ENCODE measurements around the gene CBX4. TPM values are rescaled to one million over a fixed set of nuclear protein-coding genes. Genes with fewer than 3 reads are reported as not detected.

The CBX4 gene
- total RNA-seq, 1 experiment from 2014 or later: 6.2 TPM

- H3K4me2 ChIP-seq (ENCODE audit: insufficient read depth, insufficient read length, low read length): no peak overlapping the region
Observed at GRCh38 chr17:79802736-79803420, 36.4 kb downstream of the CBX4 start.

More at GRCh38 chr17:79802736-79803420, 36.4 kb downstream of the CBX4 start:
- Mint-ChIP-seq H3K4me1 (peaks cover 42 to 59% of the 10 kb centered on the region in 2 experiments), H3K9me3 (peaks cover 11 to 18% of the 10 kb centered on the region in 2 experiments), H3K4me3 (no peak overlapping the region), H3K27me3 (ENCODE audit: low read depth) (peaks cover 100% of the 10 kb centered on the region), H3K36me3 (ENCODE audit: insufficient read depth in 1 of 3, low read depth in 3 of 3) (peaks cover 0 to 1% (median 0%) of the 10 kb centered on the region in 3 experiments; a peak in 2 of 7 replicates), H3K27ac (no peak overlapping the region)
- no peak overlapping the region for H3K23ac ChIP-seq (ENCODE audit: insufficient read length, low read depth, low read length)
- no peak overlapping the region for H3T11ph ChIP-seq (ENCODE audit: low read length)
- H3K14ac ChIP-seq (ENCODE audit: insufficient read depth, low read length): no peak overlapping the region
- no peaks in the 10 kb centered on the region for H3K9me3 ChIP-seq (ENCODE audit: control insufficient read depth, low read depth, low read length)
- H2BK12ac ChIP-seq (ENCODE audit: insufficient read length, low read depth, low read length): no peak overlapping the region
- no peak overlapping the region for H4K91ac ChIP-seq (ENCODE audit: insufficient read length, low read depth, low read length)
- H2AFZ ChIP-seq (ENCODE audit: low read length): no peak overlapping the region
- H4K20me1 ChIP-seq (ENCODE audit: control insufficient read depth, insufficient read depth, insufficient read length): no peaks in the 10 kb centered on the region
- H3K18ac ChIP-seq (ENCODE audit: insufficient read length, low read depth, low read length): no peak overlapping the region
- H3K23me2 ChIP-seq (ENCODE audit: insufficient read length, low read depth, low read length, poor library complexity, severe bottlenecking): peaks cover 3% of the 10 kb centered on the region
- no peak overlapping the region for H2AK5ac ChIP-seq (ENCODE audit: insufficient read length, low read length)
- no peak overlapping the region for H3K9ac ChIP-seq (ENCODE audit: extremely low read depth, insufficient read length, low read length)
- H2BK20ac ChIP-seq (ENCODE audit: low read depth, low read length, poor library complexity, severe bottlenecking): no peak overlapping the region
- WGBS (ENCODE audit: extremely low coverage, insufficient read length, low lambda C conversion rate): no CpG with 5 or more reads among the region's 57 CpGs
- H2BK15ac ChIP-seq (ENCODE audit: low read depth, low read length): no peak overlapping the region
- H3K79me1 ChIP-seq (ENCODE audit: insufficient read depth, low read depth, low read length, poor library complexity, severe bottlenecking): no peaks in the 10 kb centered on the region
- H3K79me2 ChIP-seq (ENCODE audit: insufficient read depth, low read length): no peaks in the 10 kb centered on the region
- peaks cover 92% of the 10 kb centered on the region for H3K27me3 ChIP-seq (ENCODE audit: insufficient read depth, low read length)
- no peak overlapping the region for H3K56ac ChIP-seq (ENCODE audit: insufficient read length, low read depth, low read length)
- H3K4ac ChIP-seq (ENCODE audit: low read depth, low read length): no peak overlapping the region
- no peak overlapping the region for H3K27ac ChIP-seq (ENCODE audit: insufficient read length, low read depth, low read length)
- no peak overlapping the region for H4K5ac ChIP-seq (ENCODE audit: insufficient read length, low read depth, low read length)
- peak; percentile 77 for DNase-seq
- no peak overlapping the region for H4K8ac ChIP-seq (replicated peaks; ENCODE audit: insufficient read length, low read depth, low read length)
- H3K4me1 ChIP-seq (ENCODE audit: insufficient read depth, low read length): no peaks in the 10 kb centered on the region; the same call in 1 of the 2 replicates
- H2BK120ac ChIP-seq (ENCODE audit: low read depth, low read length, poor library complexity, severe bottlenecking): no peak overlapping the region
- no peak overlapping the region for H2BK5ac ChIP-seq (ENCODE audit: insufficient read length, low read length)
- TF ChIP-seq, protein P1, sequence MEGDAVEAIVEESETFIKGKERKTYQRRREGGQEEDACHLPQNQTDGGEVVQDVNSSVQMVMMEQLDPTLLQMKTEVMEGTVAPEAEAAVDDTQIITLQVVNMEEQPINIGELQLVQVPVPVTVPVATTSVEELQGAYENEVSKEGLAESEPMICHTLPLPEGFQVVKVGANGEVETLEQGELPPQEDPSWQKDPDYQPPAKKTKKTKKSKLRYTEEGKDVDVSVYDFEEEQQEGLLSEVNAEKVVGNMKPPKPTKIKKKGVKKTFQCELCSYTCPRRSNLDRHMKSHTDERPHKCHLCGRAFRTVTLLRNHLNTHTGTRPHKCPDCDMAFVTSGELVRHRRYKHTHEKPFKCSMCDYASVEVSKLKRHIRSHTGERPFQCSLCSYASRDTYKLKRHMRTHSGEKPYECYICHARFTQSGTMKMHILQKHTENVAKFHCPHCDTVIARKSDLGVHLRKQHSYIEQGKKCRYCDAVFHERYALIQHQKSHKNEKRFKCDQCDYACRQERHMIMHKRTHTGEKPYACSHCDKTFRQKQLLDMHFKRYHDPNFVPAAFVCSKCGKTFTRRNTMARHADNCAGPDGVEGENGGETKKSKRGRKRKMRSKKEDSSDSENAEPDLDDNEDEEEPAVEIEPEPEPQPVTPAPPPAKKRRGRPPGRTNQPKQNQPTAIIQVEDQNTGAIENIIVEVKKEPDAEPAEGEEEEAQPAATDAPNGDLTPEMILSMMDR (conservative IDR thresholded peaks at IDR 0.05): no peak

Data from H9 (cell line).